Transverse colon (tissue), 4 donors: Measurements from ENCODE around the gene ARHGEF16.

Experiments
- CTCF ChIP-seq, 5 experiments: fragments of 200-600 bp in 3 of 5; fragments of 450-650 bp in 2 of 5; sonication (generic) in 3 of 5; IDR thresholded peaks; 1 replicate in 2 of 5; 2 replicates in 3 of 5; pipeline ENCODE4 v1.5.1; 2016 to 2017; ENCODE audit warnings: antibody characterized with exemption in 5 of 5, inconsistent platforms in 3 of 5, mild to moderate bottlenecking in 2 of 5, moderate library complexity in 1 of 5
- POLR2A ChIP-seq: fragments of 450-650 bp; IDR thresholded peaks from one replicate; pipeline ENCODE4 v1.6.1; 2016; ENCODE audit warnings: antibody characterized with exemption, mild to moderate bottlenecking, moderate library complexity
- POLR2AphosphoS5 ChIP-seq, 3 donors: sonication (generic); formaldehyde crosslinking; IDR thresholded peaks; one replicate each; pipeline ENCODE4 v1.6.1; 2016; ENCODE audit warnings: antibody characterized with exemption in 3 of 3

DNA sequence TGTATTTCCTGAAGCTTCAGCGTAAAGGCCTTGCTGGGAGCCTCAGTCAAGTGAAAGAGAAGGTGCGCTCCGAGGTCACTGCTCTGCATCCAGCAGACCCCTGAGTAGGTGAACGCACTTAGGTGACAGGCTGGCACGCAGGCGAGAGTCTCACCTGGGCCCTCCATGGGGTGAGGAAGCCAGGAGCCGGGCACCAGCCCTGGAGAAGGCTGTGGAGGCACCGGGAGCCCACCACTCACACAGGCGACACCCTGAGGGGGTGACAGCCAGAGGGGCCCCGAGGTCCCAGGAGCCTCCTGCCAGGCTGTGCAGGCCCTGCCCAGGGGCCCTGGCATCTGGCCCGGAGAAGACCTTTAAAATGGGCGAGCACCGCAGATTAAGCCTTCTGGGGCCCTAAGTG is 67.6 kb downstream of the ARHGEF16 start:
- TF ChIP-seq POLR2AphosphoS5 (IDR thresholded peaks at IDR 0.05): no peak
- no peak for TF ChIP-seq CTCF (IDR thresholded peaks at IDR 0.05)
- TF ChIP-seq POLR2A: no peak
